HepG2 (cell line): ENCODE data around the gene ZNF540. TPM values are rescaled to one million over a fixed set of nuclear protein-coding genes. Genes with fewer than 3 reads are reported as not detected.

Experiments used
- ATF3 ChIP-seq: sonication (generic); formaldehyde crosslinking; IDR thresholded peaks from 2 replicates; pipeline ENCODE4 v1.4.0; 2020; ENCODE audit warnings: missing genetic modification reagents
- ATM ChIP-seq: fragments of 450-650 bp; IDR thresholded peaks from 2 replicates; pipeline ENCODE4 v1.7.1; 2017; ENCODE audit warnings: mild to moderate bottlenecking, borderline replicate concordance
- BORCS8-MEF2B ChIP-seq: sonication (generic); formaldehyde crosslinking; IDR thresholded peaks from 2 replicates; pipeline ENCODE4 v1.8.0; 2022; ENCODE audit warnings: mild to moderate bottlenecking, missing genetic modification reagents
- ELK4 ChIP-seq: sonication (generic); formaldehyde crosslinking; IDR thresholded peaks from 2 replicates; pipeline ENCODE4 v1.9.0; 2021; ENCODE audit warnings: missing genetic modification reagents, borderline replicate concordance
- EZH2 ChIP-seq: conservative IDR thresholded peaks from 2 replicates; pipeline ENCODE4 v1.6.1; 2012; ENCODE audit warnings: mild to moderate bottlenecking, low read depth, low read length, moderate library complexity
- GATAD1 ChIP-seq: IDR thresholded peaks from 2 replicates; pipeline ENCODE4 v1.6.1; 2016; ENCODE audit warnings: missing genetic modification reagents, missing compliant biosample characterization
- MTF2 ChIP-seq: sonication (generic); formaldehyde crosslinking; IDR thresholded peaks from 2 replicates; pipeline ENCODE4 v1.5.0; 2020; ENCODE audit warnings: missing genetic modification reagents, borderline replicate concordance
- ONECUT2 ChIP-seq: sonication (generic); formaldehyde crosslinking; IDR thresholded peaks from 2 replicates; pipeline ENCODE4 v1.4.0; 2020; ENCODE audit warnings: missing genetic modification reagents
- PAX8 ChIP-seq: sonication (generic); formaldehyde crosslinking; IDR thresholded peaks from 2 replicates; pipeline ENCODE4 v1.8.0; 2022; ENCODE audit warnings: mild to moderate bottlenecking, missing genetic modification reagents, borderline replicate concordance
- PHB2 ChIP-seq: fragments of 450-650 bp; IDR thresholded peaks from 2 replicates; pipeline ENCODE4 v1.6.1; 2018; ENCODE audit not compliant: partially characterized antibody
- SP5 ChIP-seq: IDR thresholded peaks from 2 replicates; pipeline ENCODE4 v1.6.1; 2016; ENCODE audit warnings: low read depth, borderline replicate concordance
- TGIF2 ChIP-seq: IDR thresholded peaks from 2 replicates; pipeline ENCODE4 v1.6.1; 2016; ENCODE audit warnings: control low read depth, missing compliant biosample characterization
- ZBTB34 ChIP-seq: sonication (generic); formaldehyde crosslinking; IDR thresholded peaks from 2 replicates; pipeline ENCODE4 v1.8.0; 2022; ENCODE audit warnings: mild to moderate bottlenecking, missing genetic modification reagents
- ZNF274 ChIP-seq: sonication (generic); formaldehyde crosslinking; IDR thresholded peaks from 2 replicates; pipeline ENCODE4 v1.5.1; 2020; ENCODE audit warnings: mild to moderate bottlenecking, missing genetic modification reagents
- ZNF383 ChIP-seq: sonication (generic); formaldehyde crosslinking; IDR thresholded peaks from 2 replicates; pipeline ENCODE4 v1.4.0; 2020; ENCODE audit warnings: missing genetic modification reagents, mild to moderate bottlenecking, borderline replicate concordance
- ZNF431 ChIP-seq: sonication (generic); formaldehyde crosslinking; IDR thresholded peaks from 2 replicates; pipeline ENCODE4 v1.9.0; 2022; ENCODE audit warnings: missing genetic modification reagents, low read depth, mild to moderate bottlenecking, borderline replicate concordance
- ZNF441 ChIP-seq: sonication (generic); formaldehyde crosslinking; IDR thresholded peaks from 2 replicates; pipeline ENCODE4 v1.7.0; 2021; ENCODE audit warnings: missing genetic modification reagents, borderline replicate concordance
- ZNF629 ChIP-seq: sonication (generic); formaldehyde crosslinking; conservative IDR thresholded peaks from 2 replicates; pipeline ENCODE4 v1.5.0; 2020; ENCODE audit warnings: missing genetic modification reagents
- ZNF75D ChIP-seq: sonication (generic); formaldehyde crosslinking; IDR thresholded peaks from 2 replicates; pipeline ENCODE4 v1.8.1; 2023; ENCODE audit warnings: missing genetic modification reagents, mild to moderate bottlenecking, borderline replicate concordance
- ZNF772 ChIP-seq: sonication (generic); formaldehyde crosslinking; IDR thresholded peaks from 2 replicates; pipeline ENCODE4 v1.5.0; 2020; ENCODE audit warnings: mild to moderate bottlenecking, missing genetic modification reagents
- ZXDC ChIP-seq: sonication (generic); formaldehyde crosslinking; IDR thresholded peaks from 2 replicates; pipeline ENCODE4 v1.5.0; 2020; ENCODE audit warnings: mild to moderate bottlenecking, missing genetic modification reagents
- polyA plus RNA-seq, 8 experiments: library from polyadenylated mRNA; depleted of rRNA in 3 of 8; stranded (reverse) in 7 of 8; unstranded in 1 of 8; fragments of >200 nt; fragmentation: Illumina TruSeq in 4 of 8; extraction: Trizol in 4 of 8; gene quantifications; 2 replicates each; pipeline versions ENCODE4 v1.2.1 to v1.2.3, GENCODE V29; 2011 to 2016; ENCODE audit warnings: low read depth in 4 of 8, missing spikeins in 1 of 8, mixed read lengths in 1 of 8; ENCODE audit not compliant: insufficient read depth in 1 of 8
- total RNA-seq, 5 experiments: library from RNA; depleted of rRNA; stranded (reverse); fragments of >200 nt; fragmentation: Illumina TruSeq; extraction: Trizol; gene quantifications; 2 replicates each; pipeline ENCODE4 v1.2.3, GENCODE V29; 2016; ENCODE audit warnings: low read depth in 1 of 5
- TF ChIP-seq, protein P1 (sequence below): sonication (generic); formaldehyde crosslinking; IDR thresholded peaks from 2 replicates; pipeline ENCODE4 v1.8.0; 2022; ENCODE audit warnings: missing genetic modification reagents, mild to moderate bottlenecking, inconsistent platforms, borderline replicate concordance
- TF ChIP-seq, protein P2 (sequence below): sonication (generic); formaldehyde crosslinking; IDR thresholded peaks from 2 replicates; pipeline ENCODE4 v1.8.0; 2022; ENCODE audit warnings: mild to moderate bottlenecking, missing genetic modification reagents, borderline replicate concordance

The ZNF540 gene
- total and polyA plus RNA-seq, 2 of the 13 experiments (the other 11 are each of a cell fraction or from before 2014, with no cell fraction given): 0.21 to 0.40 TPM

DNA sequence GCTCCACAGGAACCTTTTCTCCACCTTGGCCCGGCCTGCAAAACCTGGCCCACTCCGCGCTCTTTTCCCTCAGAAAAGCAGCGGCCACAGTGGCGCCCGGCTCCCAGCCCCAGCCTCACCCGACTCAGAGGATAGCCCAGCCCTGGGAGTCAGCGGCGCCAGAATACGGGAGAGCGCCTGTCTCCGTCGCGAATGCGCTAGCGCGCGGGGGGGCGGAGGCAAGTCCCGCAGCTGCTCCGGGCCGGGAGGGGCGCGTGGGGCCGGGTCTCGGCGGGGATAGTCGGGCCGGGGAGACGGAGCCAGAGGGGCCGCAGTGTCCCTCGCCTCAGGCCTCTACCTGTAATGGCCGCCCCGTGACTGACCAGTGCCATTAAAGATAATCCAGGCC lies 60.6 kb downstream of the ZNF540 start, which contains the start of gene ZFP30 (continued):
- TF ChIP-seq ZBTB34 (CRISPR knock-in tag) (no peak), ATF3 (CRISPR knock-in tag) (no peak), ZNF772 (no peak; the same call in 1 of the 2 replicates), BORCS8-MEF2B (CRISPR knock-in tag) (no peak; the same call in 1 of the 2 replicates), ZXDC (no peak), SP5 (CRISPR knock-in tag) (no peak), ZNF274 (no peak), ATM (no peak), ONECUT2 (CRISPR knock-in tag) (no peak), GATAD1 (CRISPR knock-in tag) (no peak), TGIF2 (no peak), ZNF431 (CRISPR knock-in tag) (no peak), ZNF441 (peak; percentile 82; the same call in 1 of the 2 replicates), ZNF383 (CRISPR knock-in tag) (no peak), ZNF75D (no peak), PAX8 (CRISPR knock-in tag) (no peak), PHB2 (no peak), ELK4 (CRISPR knock-in tag) (no peak), MTF2 (CRISPR knock-in tag) (peak; percentile 73), EZH2 (no peak), ZNF629 (0 out of 2 replicates have a peak, but pooled peaks have one; percentile 3)
- TF ChIP-seq, protein P1, sequence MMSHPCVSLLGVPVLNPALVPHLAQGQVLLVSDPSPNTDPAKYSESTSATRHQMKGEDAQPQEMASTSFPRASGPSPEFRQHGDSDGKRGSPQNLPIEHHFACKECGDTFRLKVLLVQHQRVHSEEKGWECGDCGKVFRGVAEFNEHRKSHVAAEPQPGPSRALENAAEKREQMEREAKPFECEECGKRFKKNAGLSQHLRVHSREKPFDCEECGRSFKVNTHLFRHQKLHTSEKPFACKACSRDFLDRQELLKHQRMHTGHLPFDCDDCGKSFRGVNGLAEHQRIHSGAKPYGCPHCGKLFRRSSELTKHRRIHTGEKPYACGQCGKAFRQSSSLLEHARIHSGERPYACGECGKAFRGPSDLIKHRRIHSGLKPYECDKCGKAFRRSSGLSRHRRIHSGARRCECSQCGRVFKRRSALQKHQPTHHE (CRISPR knock-in tag): no peak
- TF ChIP-seq, protein P2, sequence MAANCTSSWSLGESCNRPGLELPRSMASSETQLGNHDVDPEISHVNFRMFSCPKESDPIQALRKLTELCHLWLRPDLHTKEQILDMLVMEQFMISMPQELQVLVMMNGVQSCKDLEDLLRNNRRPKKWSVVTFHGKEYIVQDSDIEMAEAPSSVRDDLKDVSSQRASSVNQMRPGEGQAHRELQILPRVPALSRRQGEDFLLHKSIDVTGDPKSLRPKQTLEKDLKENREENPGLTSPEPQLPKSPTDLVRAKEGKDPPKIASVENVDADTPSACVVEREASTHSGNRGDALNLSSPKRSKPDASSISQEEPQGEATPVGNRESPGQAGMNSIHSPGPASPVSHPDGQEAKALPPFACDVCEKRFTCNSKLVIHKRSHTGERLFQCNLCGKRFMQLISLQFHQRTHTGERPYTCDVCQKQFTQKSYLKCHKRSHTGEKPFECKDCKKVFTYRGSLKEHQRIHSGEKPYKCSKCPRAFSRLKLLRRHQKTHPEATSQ: 0 out of 2 replicates have a peak, but pooled peaks have one; percentile 15
